ENCODE measurements around the gene MTCL1.

Gene MTCL1

DNA sequence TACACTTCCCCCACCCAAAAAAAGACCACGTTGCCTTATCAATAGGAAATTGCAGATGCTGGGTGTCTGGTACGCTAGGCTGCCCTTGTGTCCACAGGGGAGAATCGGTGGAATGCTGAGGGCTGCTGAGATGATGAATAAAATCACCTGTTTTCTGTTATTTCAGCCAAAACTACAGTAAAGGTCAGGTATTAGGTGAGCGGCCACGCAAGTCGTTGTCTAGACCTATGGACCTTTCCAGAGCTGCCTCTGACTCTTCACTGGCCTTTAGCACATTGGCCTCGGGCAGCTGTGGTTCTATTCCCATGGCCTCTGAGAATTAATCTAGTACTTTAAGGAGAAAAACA lies 89.6 kb downstream of the MTCL1 start:
- no peak for DNase-seq

GRCh38 chr18:8795586-8796325 lies 90.4 kb downstream of the MTCL1 start:
- DNase-seq = no peak

GRCh38 chr18:8797206-8797605 lies 91.8 kb downstream of the MTCL1 start:
- no peak for DNase-seq

DNA sequence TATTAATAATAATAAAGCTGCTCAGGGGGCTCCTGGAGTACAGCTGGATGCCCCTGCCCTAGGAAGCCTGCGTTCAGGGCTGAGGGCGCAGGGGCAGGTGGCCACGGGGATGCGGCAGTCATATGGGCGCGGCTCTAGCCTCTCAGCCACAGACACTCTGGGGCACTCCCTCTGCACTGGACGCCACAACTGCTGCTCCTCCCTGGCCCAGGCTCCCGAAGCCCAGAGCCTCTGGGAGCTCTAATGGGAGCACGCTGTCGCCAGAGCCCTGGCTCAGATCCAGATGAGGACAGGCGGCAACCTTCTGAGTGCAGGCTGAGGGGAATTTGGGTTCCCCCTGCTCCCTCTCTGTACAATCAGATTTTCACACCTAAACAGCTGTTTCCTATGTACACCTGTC lies 93.6 kb downstream of the MTCL1 start:
- no peak for DNase-seq

DNA sequence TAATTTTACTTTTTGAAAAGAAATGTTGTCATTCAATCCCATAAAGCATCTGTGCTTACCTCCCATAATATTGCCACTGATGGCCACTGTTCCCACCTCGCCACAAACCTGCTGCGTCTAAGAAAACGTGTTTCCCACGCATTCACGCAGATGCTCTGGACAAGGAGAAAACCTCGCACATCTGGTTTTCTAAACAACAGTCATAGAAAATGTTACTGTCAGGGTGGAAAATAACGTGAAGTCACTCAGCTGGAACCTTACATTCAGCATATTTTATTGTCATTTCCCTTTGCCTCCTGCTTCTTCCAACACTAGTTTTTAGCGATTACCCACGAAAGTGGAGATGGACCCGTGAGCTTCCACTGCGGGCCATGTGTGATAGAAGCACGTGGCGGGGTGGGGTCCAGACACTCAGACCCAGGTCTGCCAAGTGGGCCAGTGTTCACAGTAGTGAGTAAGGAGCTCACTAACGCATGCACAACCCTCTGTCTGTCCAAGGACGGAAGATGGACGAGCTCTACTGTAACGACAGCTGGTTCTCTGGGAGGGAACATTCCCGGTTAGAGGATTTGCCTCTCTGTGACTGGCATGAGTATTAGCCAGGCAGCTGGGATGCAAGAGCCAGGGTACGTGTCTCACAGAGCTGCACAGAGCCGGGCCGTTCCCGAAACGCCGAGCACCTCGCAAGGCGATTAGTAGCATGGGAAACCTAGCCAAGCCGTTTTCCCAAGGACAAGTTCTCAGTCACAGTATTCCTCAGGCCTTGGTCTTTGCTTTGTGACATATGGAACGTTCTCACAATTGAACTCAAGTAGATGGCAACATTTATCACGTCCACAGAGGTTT lies 94.5 kb downstream of the MTCL1 start:
- no peak for DNase-seq

GRCh38 chr18:8800445-8800844 lies 95.1 kb downstream of the MTCL1 start:
- no peak for DNase-seq

DNA sequence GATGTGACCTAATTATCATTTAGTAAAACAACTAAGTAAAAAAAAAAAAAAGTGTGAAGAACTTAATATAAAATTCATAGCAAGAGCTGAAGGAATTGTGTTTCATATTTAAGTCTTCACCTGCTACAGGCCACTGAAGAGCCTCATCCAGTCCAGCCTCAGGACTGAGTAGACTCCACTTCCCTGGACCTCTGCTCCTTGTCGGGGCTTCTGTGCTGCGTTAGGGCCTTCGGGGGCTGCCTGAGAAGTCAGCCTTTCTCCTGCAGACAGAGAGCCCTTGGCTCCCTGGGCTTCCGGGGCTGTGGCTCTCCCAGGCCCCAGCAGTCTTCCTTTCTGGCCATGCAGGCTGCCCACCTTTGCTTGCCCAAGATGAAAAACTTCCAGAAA lies 95.5 kb downstream of the MTCL1 start:
- DNase-seq = no peak

DNA sequence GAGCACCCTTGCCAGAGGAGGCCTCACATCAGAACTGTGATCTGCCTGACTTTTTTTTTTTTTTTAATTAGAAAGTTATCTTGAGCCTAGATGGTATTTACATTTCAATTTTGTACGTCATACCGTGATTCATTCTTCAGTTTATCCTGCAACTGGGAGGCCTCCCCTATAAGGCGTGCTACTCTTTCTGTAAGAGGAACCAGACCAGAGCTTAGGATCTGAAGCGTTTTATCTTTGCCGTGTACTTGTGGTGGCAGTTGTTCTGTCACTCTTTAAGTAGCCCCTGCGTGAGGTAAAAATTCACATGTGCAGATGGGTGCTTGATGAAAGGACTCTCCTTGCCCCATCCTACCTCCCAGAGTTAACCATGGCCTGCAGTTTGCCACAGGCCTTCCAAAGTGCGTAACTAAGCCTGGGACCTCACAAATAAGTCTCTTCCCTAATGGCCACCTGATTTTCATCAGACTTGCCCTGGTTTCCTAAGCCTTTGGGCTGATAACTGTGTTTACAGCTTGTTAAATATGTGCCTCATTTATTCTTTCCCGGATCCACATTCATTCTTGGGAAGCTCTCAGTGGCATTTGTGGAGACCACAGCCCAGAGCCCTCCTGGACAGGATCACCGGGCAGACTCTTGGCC lies 96.0 kb downstream of the MTCL1 start:
- no peak for DNase-seq

GRCh38 chr18:8802017-8802672 lies 96.8 kb downstream of the MTCL1 start:
- DNase-seq = no peak

GRCh38 chr18:8803063-8803795 lies 97.9 kb downstream of the MTCL1 start:
- no peak for DNase-seq

DNA sequence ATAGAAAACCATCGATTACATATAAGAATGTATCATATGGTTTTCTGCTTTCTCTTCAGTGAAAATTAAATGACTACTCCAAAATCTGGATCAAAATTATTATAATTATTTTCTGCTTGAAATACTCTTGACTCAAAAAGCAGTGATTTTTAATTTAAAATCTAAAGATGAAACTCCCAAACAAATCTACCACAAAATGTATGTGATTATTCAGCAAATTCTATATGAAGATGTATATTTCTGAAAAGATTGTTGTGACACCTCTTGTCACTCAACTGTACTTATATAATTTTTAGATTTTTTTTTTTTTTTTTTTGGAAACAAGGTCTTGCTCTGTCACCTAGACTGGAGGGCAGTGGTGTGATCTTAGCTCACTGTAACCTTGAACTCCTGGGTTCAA lies 98.6 kb downstream of the MTCL1 start:
- DNase-seq = no peak

GRCh38 chr18:8805552-8805951 lies 100.2 kb downstream of the MTCL1 start:
- no peak for DNase-seq

GRCh38 chr18:8806100-8806797 lies 100.9 kb downstream of the MTCL1 start:
- no peak for DNase-seq

DNA sequence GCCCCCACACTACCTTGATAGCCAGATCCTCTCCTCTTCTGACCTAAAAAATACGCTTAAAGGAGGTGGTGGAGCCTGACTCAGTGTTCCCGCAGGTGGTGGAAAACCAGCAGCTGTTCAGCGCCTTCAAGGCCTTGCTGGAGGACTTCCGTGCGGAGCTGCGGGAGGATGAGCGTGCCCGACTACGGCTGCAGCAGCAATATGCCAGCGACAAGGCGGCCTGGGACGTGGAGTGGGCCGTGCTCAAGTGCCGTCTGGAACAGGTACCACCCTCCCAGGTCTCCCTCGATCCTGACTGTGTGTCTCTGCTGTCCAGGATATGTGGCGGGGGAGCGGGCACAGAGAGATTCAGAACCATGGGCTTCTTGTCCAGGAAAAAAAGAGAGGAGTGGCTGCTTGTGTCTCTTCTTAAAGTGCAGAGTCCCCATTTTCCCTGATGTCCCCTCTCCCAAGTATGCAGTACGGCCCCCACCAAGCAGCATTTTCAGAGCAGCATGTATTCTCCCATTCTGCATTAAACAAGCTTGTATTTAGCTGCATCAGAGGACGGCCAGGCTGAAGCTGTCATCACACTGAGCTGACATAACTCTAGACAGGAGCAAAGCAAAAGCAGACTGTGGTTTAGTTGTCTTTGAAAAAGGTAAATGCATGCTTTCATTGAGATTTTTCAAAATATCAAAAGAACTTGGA lies 101.6 kb downstream of the MTCL1 start:
- no peak for DNase-seq

DNA sequence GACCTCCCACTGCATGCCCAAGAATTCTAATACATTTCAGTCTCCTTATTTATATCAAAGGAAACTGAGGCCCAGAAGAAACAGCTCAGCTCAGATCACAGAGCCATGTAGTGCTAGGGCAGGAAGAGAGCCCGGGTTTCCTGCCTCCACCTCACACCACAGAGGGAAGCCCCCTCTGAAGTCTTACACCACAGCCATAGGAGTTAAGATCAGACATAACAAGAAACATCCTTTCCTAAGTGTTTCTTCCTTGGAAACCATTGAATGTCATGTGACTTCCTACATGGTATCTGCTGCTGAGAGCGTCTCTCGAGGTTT lies 102.1 kb downstream of the MTCL1 start:
- no peak for DNase-seq

GRCh38 chr18:8808001-8808400 lies 102.6 kb downstream of the MTCL1 start:
- DNase-seq = no peak

- no peak for DNase-seq
Observed at GRCh38 chr18:8809514-8809913, 104.2 kb downstream of the MTCL1 start.

DNA sequence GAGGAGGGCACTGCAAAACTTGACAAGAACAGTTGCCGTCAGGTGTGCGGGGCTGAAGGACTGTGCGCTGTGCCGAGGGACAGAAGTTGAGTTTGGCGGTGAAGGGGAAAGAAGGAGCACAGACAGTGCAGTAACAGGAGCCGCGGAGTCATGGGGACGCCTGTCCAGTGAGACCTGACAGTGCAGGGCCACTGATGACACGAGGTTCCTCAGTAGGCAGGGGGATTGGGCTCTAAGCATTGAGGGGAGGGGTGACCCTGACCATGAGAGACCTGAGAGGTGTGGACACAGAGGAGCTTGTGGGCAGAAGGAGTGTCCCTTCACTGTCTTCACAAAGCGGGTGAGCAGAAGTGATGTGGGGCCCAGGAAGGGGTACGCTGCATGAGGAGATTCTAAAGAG lies 104.8 kb downstream of the MTCL1 start:
- no peak for DNase-seq

DNA sequence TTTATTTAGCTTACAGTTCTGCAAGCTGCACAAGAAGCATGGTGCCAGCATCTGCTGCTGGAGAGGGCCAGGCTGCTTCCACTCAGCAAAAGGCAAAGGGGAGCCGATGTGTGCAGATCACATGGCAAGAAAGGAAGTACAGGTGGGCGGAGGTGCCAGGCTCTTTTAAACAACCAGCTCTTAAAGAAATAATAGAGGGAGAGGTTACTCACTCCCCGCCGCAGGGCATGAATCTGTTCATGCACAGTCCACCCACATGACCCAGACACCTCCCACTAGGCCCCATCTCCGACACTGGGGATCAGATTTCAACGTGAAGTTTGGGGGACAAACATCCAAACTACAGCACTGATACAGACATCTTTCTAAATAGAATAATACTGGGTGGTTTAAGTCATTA lies 105.8 kb downstream of the MTCL1 start:
- no peak for DNase-seq

GRCh38 chr18:8812631-8813030 lies 107.3 kb downstream of the MTCL1 start:
- DNase-seq = no peak

- DNase-seq = no peak
Observed at GRCh38 chr18:8813611-8814010, 108.3 kb downstream of the MTCL1 start.

GRCh38 chr18:8814206-8814605 lies 108.8 kb downstream of the MTCL1 start:
- no peak for DNase-seq
